ENCODE measurements around the gene NT5DC2.

NT5DC2 gene

DNA sequence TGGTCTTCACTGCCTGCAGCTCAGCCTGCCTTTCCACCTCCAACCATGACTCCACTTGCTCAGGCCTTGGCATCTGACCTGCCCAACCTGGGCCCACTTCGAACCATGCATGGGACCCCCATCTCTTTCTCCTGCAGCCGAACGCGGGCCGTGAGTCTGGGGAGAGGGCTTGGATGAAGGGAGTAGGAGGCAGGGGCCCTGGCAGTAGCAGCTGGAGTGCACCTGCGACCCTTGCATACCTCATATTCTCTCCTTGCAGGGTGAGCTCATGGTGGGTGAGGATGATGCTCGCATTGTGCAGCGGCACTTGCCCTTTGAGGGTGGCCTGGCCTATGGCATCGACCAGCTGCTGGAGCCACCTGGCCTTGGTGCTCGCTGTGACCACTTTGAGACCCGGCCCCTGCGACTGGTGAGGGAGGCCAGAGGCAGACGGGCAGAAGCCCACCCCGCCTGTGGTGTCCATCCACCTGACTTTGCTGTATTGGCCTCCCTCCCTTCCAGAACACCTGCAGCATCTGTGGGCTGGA, 13.5 kb downstream of the NT5DC2 start:
- no peak overlapping the region for H3K4me3 ChIP-seq (ENCODE audit: low read depth, low read length)

DNA sequence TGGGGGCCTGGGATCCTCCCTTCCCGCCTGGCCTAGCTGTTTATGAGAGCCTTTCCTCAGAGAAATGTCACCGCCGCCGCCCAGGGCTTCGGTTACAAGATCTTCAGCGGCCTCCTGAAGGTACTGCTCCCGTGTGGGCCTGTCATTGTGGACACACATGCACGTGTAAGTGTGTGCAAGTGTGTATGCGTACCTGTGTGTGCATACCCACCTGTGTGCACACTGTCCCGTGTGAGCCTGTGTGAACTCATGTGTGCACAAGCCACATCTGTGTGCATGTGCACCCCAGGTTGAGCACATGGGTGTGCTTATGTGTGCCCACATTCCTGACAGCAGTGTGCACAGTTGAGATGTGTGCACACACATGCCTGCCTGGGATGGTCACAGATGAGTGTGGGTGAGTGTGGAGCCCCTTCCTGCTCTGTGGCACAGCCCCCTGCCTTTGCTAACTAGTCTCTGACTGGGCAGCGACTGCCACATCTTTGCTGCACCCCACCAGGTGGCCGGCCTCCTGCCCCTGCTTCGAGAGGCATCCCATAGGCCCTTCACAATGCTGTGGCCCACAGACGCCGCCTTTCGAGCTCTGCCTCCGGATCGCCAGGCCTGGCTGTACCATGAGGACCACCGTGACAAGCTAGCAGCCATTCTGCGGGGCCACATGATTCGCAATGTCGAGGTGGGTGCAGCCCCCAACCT, 14.1 kb downstream of the NT5DC2 start:
- DNase-seq (ENCODE audit: low read depth): no peak
- no peak overlapping the region for H3K4me3 ChIP-seq (ENCODE audit: low read depth, low read length)
- no peak for TF ChIP-seq MAX (IDR thresholded peaks at IDR 0.05; ENCODE audit: low read depth, low read length)
- no peak for TF ChIP-seq CTCF (IDR thresholded peaks at IDR 0.05; ENCODE audit: low read depth, low read length)
- no peak for TF ChIP-seq MYC (IDR thresholded peaks at IDR 0.05; ENCODE audit: low read depth, low read length)
- no peak for TF ChIP-seq POLR2A (IDR thresholded peaks at IDR 0.05; ENCODE audit: extremely low read depth, insufficient read length)

More for the DNA sequence above, 13.5 kb downstream of the NT5DC2 start:
- DNase-seq (ENCODE audit: low read depth): no peak
- no peak for TF ChIP-seq MYC (IDR thresholded peaks at IDR 0.05; ENCODE audit: low read depth, low read length)
- no peak for TF ChIP-seq POLR2A (IDR thresholded peaks at IDR 0.05; ENCODE audit: extremely low read depth, insufficient read length)
- TF ChIP-seq CTCF (IDR thresholded peaks at IDR 0.05; ENCODE audit: low read depth, low read length): no peak
- TF ChIP-seq MAX (IDR thresholded peaks at IDR 0.05; ENCODE audit: low read depth, low read length): no peak

- no peak overlapping the region for H3K4me3 ChIP-seq (ENCODE audit: low read depth, low read length)
- DNase-seq (ENCODE audit: low read depth): no peak
- TF ChIP-seq MAX (IDR thresholded peaks at IDR 0.05; ENCODE audit: low read depth, low read length): no peak
- TF ChIP-seq POLR2A (IDR thresholded peaks at IDR 0.05; ENCODE audit: extremely low read depth, insufficient read length): no peak
- no peak for TF ChIP-seq MYC (IDR thresholded peaks at IDR 0.05; ENCODE audit: low read depth, low read length)
- TF ChIP-seq CTCF (IDR thresholded peaks at IDR 0.05; ENCODE audit: low read depth, low read length): no peak
These were observed 14.8 kb downstream of the NT5DC2 start for GRCh38 chr3:52518723-52519444.

GRCh38 chr3:52517796-52518722, 15.6 kb downstream of the NT5DC2 start:
- no peak for DNase-seq (ENCODE audit: low read depth)
- H3K4me3 ChIP-seq (ENCODE audit: low read depth, low read length): no peak overlapping the region

More at GRCh38 chr3:52517796-52518722, 15.6 kb downstream of the NT5DC2 start:
- TF ChIP-seq MAX (IDR thresholded peaks at IDR 0.05; ENCODE audit: low read depth, low read length) (no peak), CTCF (IDR thresholded peaks at IDR 0.05; ENCODE audit: low read depth, low read length) (no peak), POLR2A (IDR thresholded peaks at IDR 0.05; ENCODE audit: extremely low read depth, insufficient read length) (no peak), MYC (IDR thresholded peaks at IDR 0.05; ENCODE audit: low read depth, low read length) (no peak)
